CD14-positive monocyte (primary cell): ENCODE measurements around the gene CEP78. TPM values are rescaled to one million over a fixed set of nuclear protein-coding genes. Genes with fewer than 3 reads are reported as not detected.

ENCODE experiments used
- DNase-seq, 3 donors: peaks; one replicate each; pipeline ENCODE4 v3.0.0-alpha.2; 2011 to 2022
- H2AFZ ChIP-seq: 2 replicates; pipeline ENCODE4 v1.6.0; 2012; ENCODE audit warnings: mild to moderate bottlenecking, low read depth, low read length, inconsistent platforms; ENCODE audit not compliant: insufficient read depth, poor library complexity, severe bottlenecking
- H3K27ac ChIP-seq, 2 donors: 1 replicate in 1 of 2; 2 replicates in 1 of 2; pipeline ENCODE4 v1.5.1; 2012 to 2013; ENCODE audit warnings: low read length in 2 of 2, control low read depth in 1 of 2, inconsistent platforms in 1 of 2, low read depth in 1 of 2, mild to moderate bottlenecking in 1 of 2
- H3K27me3 ChIP-seq, 2 donors: one replicate each; pipeline versions ENCODE4 v1.6.0 to v1.6.1; 2011 to 2013; ENCODE audit warnings: low read length in 2 of 2; ENCODE audit not compliant: control insufficient read depth in 2 of 2, insufficient read depth in 2 of 2
- H3K36me3 ChIP-seq, 2 donors: replicated peaks in 1 of 2; 1 replicate in 1 of 2; 2 replicates in 1 of 2; pipeline versions ENCODE4 v1.5.1 to v1.6.1; 2012 to 2013; ENCODE audit warnings: low read length in 2 of 2, control low read depth in 1 of 2, inconsistent platforms in 1 of 2, mild to moderate bottlenecking in 1 of 2; ENCODE audit not compliant: insufficient read depth in 2 of 2, control insufficient read depth in 1 of 2
- H3K4me1 ChIP-seq, 2 donors: 1 replicate in 1 of 2; 2 replicates in 1 of 2; pipeline versions ENCODE4 v1.5.1 to v1.6.1; 2012 to 2013; ENCODE audit warnings: low read length in 2 of 2, control low read depth in 1 of 2, inconsistent platforms in 1 of 2, mild to moderate bottlenecking in 1 of 2, moderate library complexity in 1 of 2; ENCODE audit not compliant: insufficient read depth in 2 of 2, control insufficient read depth in 1 of 2
- H3K4me2 ChIP-seq: replicated peaks from 2 replicates; pipeline ENCODE3; 2012; ENCODE audit warnings: low read length, moderate library complexity, mild to moderate bottlenecking; ENCODE audit not compliant: poor library complexity, severe bottlenecking; ENCODE audit errors: extremely low read depth
- H3K4me3 ChIP-seq, 3 experiments: fragments of 200-600 bp in 1 of 3; sonication (generic) in 1 of 3; replicated peaks in 1 of 3; 1 replicate in 2 of 3; 2 replicates in 1 of 3; pipeline ENCODE4 v1.5.1; 2011 to 2013; ENCODE audit warnings: low read length in 3 of 3, mild to moderate bottlenecking in 3 of 3, control low read depth in 2 of 3, low read depth in 2 of 3, inconsistent platforms in 1 of 3, moderate library complexity in 1 of 3
- H3K79me2 ChIP-seq: 2 replicates; pipeline ENCODE4 v1.6.0; 2012; ENCODE audit warnings: mild to moderate bottlenecking, control low read depth, inconsistent platforms, low read length, moderate library complexity; ENCODE audit not compliant: insufficient read depth
- H3K9ac ChIP-seq: 2 replicates; pipeline ENCODE4 v1.6.0; 2017; ENCODE audit warnings: low read length, mild to moderate bottlenecking; ENCODE audit not compliant: insufficient read depth, poor library complexity, severe bottlenecking
- H3K9me3 ChIP-seq, 2 donors: replicated peaks in 1 of 2; 1 replicate in 1 of 2; 2 replicates in 1 of 2; pipeline versions ENCODE4 v1.5.1 to v1.6.1; 2012 to 2013; ENCODE audit warnings: low read length in 2 of 2, control low read depth in 1 of 2; ENCODE audit not compliant: control insufficient read depth in 1 of 2, insufficient read depth in 1 of 2
- H4K20me1 ChIP-seq: 2 replicates; pipeline ENCODE4 v1.6.0; 2012; ENCODE audit warnings: mild to moderate bottlenecking, low read length, control low read depth, moderate library complexity; ENCODE audit not compliant: insufficient read depth
- H3K27ac Mint-ChIP-seq, 7 donors: one replicate each; pipeline ENCODE4 v1.8.0; 2020; ENCODE audit warnings: mild to moderate bottlenecking in 7 of 7, mixed read lengths in 7 of 7, moderate library complexity in 6 of 7, inconsistent platforms in 2 of 7
- H3K27me3 Mint-ChIP-seq, 3 donors: one replicate each; pipeline ENCODE4 v1.8.0; 2021 to 2022; ENCODE audit warnings: low read depth in 3 of 3, mild to moderate bottlenecking in 3 of 3, mixed read lengths in 3 of 3, moderate library complexity in 3 of 3, inconsistent platforms in 1 of 3
- H3K36me3 Mint-ChIP-seq, 2 donors: one replicate each; pipeline ENCODE4 v1.8.0; 2020; ENCODE audit warnings: mixed read lengths in 2 of 2, inconsistent platforms in 1 of 2, mild to moderate bottlenecking in 1 of 2
- H3K4me1 Mint-ChIP-seq: one replicate; pipeline ENCODE4 v1.8.0; 2020; ENCODE audit warnings: mild to moderate bottlenecking, mixed read lengths
- H3K4me3 Mint-ChIP-seq, 2 donors: one replicate each; pipeline ENCODE4 v1.8.0; 2020; ENCODE audit warnings: mild to moderate bottlenecking in 2 of 2, mixed read lengths in 2 of 2, moderate library complexity in 1 of 2
- H3K9me3 Mint-ChIP-seq, 7 donors: one replicate each; pipeline ENCODE4 v1.8.0; 2020 to 2022; ENCODE audit warnings: mixed read lengths in 7 of 7, mild to moderate bottlenecking in 6 of 7, moderate library complexity in 6 of 7, inconsistent platforms in 2 of 7
- WGBS: methylation state at CpG from one replicate; pipeline ENCODE4 v1.1.5; 2013; ENCODE audit warnings: missing lambda C conversion rate; ENCODE audit not compliant: insufficient coverage; 5-methylcytosine and 5-hydroxymethylcytosine counted together
- intact Hi-C, 2 donors: fragments of 100-400 bp; cut with micrococcal nuclease; formaldehyde crosslinking; loops; one replicate each; pipeline versions ENCODE4 v1.15.0 to v1.15.1; 2023
- polyA plus RNA-seq, 3 donors: library from polyadenylated mRNA; depleted of rRNA in 1 of 3; unstranded in 2 of 3; stranded (reverse) in 1 of 3; fragments of 300-500 nt in 2 of 3; fragments of >200 nt in 1 of 3; fragmentation: Illumina TruSeq in 2 of 3; gene quantifications; 1 replicate in 2 of 3; 2 replicates in 1 of 3; pipeline ENCODE4 v1.2.3, GENCODE V29; 2012 to 2021
- TF ChIP-seq, protein P1 (sequence below): fragments of 200-600 bp; IDR thresholded peaks from one replicate; pipeline ENCODE4 v1.8.0; 2022; ENCODE audit warnings: antibody characterized with exemption, mild to moderate bottlenecking

Gene CEP78
- polyA plus RNA-seq, 3 donors, result 1.7 to 3.3 (median 2.5) TPM

DNA sequence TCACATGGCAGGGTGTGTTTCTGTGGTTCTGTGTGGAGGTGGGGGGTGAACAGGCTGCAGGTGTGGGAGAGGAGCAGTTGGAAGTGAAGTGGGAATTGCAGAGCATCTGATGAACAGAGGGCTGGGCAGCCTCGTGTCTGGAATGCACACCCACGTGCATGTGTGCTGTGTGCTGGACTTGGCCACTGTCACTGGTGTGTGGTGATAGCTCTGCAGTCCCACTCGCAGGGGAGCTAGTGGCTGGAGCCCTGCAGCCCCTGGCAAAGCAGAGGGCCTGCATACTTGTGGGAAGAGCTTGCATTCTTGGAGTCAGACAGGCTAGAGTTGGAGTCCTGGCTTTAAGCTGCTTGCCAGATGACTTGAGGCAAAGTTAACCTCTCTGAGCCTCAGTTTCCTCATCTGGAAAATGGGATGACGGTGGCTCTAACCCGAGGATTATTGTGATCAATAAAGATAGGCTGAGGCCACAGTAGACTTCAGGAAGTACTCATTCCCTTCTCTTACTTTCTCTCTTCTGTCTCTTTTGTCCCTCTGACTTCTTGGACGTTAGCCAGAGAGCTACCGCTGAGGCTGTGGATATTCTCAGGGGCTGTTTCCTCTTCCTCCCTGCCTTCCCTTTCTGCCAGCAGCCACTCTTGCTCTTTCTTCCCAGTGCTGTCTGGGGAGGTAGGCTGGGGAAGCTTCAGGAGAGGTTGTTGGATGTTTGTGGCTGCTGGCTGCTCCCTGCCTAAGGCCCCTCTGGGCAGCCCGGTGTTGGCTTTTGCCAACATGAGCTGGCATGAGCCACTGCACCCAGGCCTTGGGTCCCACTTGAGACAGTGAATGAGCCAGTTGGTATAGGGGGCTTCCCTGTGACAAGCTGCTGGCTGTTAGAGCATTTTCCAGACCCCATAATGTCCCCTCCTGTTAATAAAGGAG is 79.3 kb downstream of the CEP78 start:
- Mint-ChIP-seq H3K27ac (peak overlapping the region in 1 of 7 donors; percentile 39), H3K4me3 (no peak overlapping the region), H3K36me3 (peaks cover 17 to 19% of the 10 kb centered on the region in 2 donors), H3K9me3 (peaks cover 0 to 4% (median 0%) of the 10 kb centered on the region in 7 donors), H3K27me3 (peaks cover 0 to 3% (median 2%) of the 10 kb centered on the region in 3 donors), H3K4me1 (peaks cover 12% of the 10 kb centered on the region)
- H3K4me2 ChIP-seq, result no peak overlapping the region
- H3K36me3 ChIP-seq, result no peaks in the 10 kb centered on the region
- H2AFZ ChIP-seq, result no peak overlapping the region
- no peak overlapping the region for H3K4me3 ChIP-seq
- WGBS, result 81% methylated on average over 3 of the region's 8 CpGs
- no peaks in the 10 kb centered on the region for H3K9me3 ChIP-seq
- H3K9ac ChIP-seq, result no peak overlapping the region
- peaks cover 0 to 5% of the 10 kb centered on the region in 2 donors for H3K4me1 ChIP-seq
- H4K20me1 ChIP-seq, result no peaks in the 10 kb centered on the region
- DNase-seq, result no peak
- no peaks in the 10 kb centered on the region for H3K27me3 ChIP-seq
- intact Hi-C loops, result no loop called here
- H3K79me2 ChIP-seq, result no peaks in the 10 kb centered on the region
- no peak overlapping the region for H3K27ac ChIP-seq
- TF ChIP-seq, protein P1, sequence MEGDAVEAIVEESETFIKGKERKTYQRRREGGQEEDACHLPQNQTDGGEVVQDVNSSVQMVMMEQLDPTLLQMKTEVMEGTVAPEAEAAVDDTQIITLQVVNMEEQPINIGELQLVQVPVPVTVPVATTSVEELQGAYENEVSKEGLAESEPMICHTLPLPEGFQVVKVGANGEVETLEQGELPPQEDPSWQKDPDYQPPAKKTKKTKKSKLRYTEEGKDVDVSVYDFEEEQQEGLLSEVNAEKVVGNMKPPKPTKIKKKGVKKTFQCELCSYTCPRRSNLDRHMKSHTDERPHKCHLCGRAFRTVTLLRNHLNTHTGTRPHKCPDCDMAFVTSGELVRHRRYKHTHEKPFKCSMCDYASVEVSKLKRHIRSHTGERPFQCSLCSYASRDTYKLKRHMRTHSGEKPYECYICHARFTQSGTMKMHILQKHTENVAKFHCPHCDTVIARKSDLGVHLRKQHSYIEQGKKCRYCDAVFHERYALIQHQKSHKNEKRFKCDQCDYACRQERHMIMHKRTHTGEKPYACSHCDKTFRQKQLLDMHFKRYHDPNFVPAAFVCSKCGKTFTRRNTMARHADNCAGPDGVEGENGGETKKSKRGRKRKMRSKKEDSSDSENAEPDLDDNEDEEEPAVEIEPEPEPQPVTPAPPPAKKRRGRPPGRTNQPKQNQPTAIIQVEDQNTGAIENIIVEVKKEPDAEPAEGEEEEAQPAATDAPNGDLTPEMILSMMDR, result no peak

GRCh38 chr9:78316166-78316892 is 80.5 kb downstream of the CEP78 start:
- Mint-ChIP-seq H3K4me3 (no peak overlapping the region), H3K4me1 (peaks cover 11% of the 10 kb centered on the region), H3K27ac (peak overlapping the region in 1 of 7 donors; percentile 38), H3K9me3 (peaks cover 0 to 4% (median 0%) of the 10 kb centered on the region in 7 donors), H3K27me3 (peaks cover 0 to 3% (median 2%) of the 10 kb centered on the region in 3 donors), H3K36me3 (peaks cover 15 to 20% of the 10 kb centered on the region in 2 donors)
- Histone ChIP-seq H4K20me1 (no peaks in the 10 kb centered on the region), H3K4me1 (peaks cover 0 to 5% of the 10 kb centered on the region in 2 donors), H2AFZ (no peak overlapping the region), H3K9ac (no peak overlapping the region), H3K27me3 (no peaks in the 10 kb centered on the region), H3K9me3 (no peaks in the 10 kb centered on the region), H3K79me2 (no peaks in the 10 kb centered on the region), H3K36me3 (no peaks in the 10 kb centered on the region), H3K27ac (no peak overlapping the region), H3K4me2 (no peak overlapping the region), H3K4me3 (no peak overlapping the region)
- DNase-seq, result no peak
- intact Hi-C loops, result no loop called here
- TF ChIP-seq, protein P1, result no peak
- WGBS, result 86% methylated on average over 6 of the region's 11 CpGs
